Posterior vena cava (tissue), 2 donors: ENCODE data around the gene GPSM3. TPM values are rescaled to one million over a fixed set of nuclear protein-coding genes. Genes with fewer than 3 reads are reported as not detected.
"Not testable (repeated sequence)": the region's sequence is repeated elsewhere in the genome, so short reads cannot be mapped to it uniquely, and the experiment has no call there.

Experiments
- DNase-seq: peaks from one replicate; pipeline ENCODE4 v3.0.0-alpha.2; 2020; ENCODE audit warnings: low spot score
- intact Hi-C, 2 donors: fragments of 100-400 bp; cut with DNase I; formaldehyde crosslinking; loops; one replicate each; pipeline versions ENCODE4 v1.14.1 to v1.14.2; 2022 to 2023
- total RNA-seq, 2 donors: library from RNA; stranded (reverse); fragmentation: NEBNext Ultra II Directional; extraction: Animal tissue kit (Norgen Biotek cat#: 25700); gene quantifications; one replicate each; pipeline ENCODE4 v1.2.1, GENCODE V29; 2021
- donor health status: DM: yes; HTN: yes; CAD: no.
- donor health status: DM: yes; HTN: yes; CAD: no.

GPSM3 gene
- total RNA-seq, 2 donors from 2014 or later, result 15.4 to 22.1 TPM

DNA sequence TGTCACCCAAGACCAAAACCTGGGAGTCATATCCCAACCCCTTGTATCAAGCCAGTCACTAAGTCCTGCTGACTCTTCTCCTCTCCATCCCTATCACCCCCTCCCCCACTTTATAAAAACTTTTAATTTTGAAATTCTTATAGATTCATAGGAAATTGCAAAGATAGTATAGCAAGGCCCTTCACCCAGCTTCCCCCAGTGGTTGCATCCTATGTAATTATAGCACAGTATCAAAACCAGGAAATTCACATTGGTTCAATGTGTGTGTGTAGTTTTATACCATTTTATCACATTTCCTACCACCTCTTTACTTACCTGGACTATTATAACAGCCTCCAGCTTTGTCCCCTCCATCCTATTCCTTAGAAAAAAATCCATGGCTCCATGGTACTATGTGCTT lies 34.4 kb downstream of the GPSM3 start:
- intact Hi-C loops, result loop anchor here in 1 of 2 donors (5.0 kb wide), 1 partner anchor 41 kb away; no protein-coding TSS in a partner anchor

DNA sequence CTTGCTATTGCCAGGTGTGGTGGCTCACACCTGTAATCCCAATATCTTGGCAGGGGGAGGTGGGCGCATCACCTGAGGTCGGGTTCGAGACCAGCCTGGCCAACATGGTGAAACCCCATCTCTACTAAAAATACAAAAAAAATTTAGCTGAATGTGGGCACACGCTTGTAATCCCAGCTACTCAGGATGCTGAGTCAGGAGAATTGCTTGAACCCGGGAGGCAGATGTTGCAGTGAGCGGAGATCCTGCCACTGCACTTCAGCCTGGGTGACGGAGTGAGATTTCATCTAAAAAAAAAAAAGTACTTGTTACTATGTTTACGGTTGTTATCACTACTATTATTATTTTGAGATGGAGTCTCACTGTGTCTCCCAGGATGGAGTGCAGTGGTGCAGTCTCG lies 35.6 kb downstream of the GPSM3 start:
- peak; percentile 54 for DNase-seq
- intact Hi-C loops, result loop anchor here in 1 of 2 donors (5.0 kb wide), 1 partner anchor 40 kb away; no protein-coding TSS in a partner anchor

More for the DNA sequence above, 34.4 kb downstream of the GPSM3 start:
- DNase-seq, result no peak

DNA sequence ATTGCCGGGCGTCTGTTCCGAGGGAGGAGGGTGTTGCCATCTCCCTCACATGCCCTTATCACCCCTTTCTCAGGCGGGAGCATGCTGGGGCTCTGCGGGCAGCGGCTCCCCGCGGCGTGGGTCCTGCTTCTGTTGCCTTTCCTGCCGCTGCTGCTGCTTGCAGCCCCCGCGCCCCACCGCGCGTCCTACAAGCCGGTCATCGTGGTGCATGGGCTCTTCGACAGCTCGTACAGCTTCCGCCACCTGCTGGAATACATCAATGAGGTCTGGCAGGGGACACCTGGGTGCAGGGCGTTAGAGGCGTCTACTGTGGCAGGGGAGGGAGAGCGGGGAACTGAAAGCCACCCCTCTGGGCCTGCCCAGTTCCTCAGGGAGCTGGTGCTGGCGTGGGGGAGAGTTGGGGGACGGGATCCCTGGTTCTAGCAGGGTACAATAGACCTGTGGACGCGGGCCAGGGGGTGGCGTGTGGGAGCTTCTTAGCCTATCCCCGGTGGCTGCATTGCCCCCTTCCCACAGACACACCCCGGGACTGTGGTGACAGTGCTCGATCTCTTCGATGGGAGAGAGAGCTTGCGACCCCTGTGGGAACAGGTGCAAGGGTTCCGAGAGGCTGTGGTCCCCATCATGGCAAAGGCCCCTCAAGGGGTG lies 37.8 kb downstream of the GPSM3 start:
- DNase-seq, result peak; percentile 83
- intact Hi-C loops, result loop anchor here in 1 of 2 donors (5.0 kb wide), 1 partner anchor 37 kb away; no protein-coding TSS in a partner anchor

DNA sequence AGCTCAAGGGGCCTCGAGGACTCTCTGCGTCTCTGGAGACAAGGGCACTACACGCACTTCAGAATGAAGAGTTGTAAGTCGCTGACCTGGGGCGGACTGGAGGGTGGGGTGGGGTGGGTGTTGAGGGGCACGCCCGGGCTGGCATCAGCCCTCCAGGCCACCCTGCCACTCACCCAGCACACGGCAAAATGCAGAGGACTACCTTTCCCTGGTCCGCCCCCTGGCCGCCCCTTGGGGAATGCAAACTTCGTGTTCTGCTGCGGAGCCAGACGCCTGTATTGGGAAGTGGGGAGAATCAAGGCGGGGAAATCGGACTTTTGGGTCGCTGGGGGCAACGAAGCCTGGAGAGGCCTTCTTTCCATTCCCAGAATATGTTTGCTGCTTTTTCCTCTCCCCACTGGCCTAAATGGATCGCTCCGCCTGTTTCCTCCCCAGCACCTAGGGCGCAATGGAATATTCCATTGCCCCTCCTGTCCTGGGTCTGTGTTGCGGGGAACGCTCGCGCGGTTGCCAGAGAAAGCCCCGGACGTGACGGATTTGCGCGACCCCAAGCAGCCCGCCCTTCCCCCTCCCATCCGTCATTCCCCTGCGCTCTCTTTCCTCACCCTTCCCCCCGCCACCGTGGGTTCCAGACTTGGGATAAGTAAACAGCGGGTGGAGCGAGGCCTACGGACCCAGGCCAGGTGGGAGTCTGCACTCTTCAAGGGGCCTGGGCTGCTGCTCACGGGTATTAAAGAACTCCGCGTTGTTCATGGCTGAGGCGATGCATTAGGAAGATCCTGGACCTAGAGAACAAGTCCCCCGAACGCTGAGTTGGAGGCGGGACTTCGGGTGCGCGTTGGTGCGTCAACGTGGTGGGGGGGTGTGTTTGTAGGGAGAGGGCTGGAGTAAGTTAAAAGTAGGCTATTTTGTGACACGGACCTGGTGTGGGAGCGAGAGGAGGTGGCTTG lies 38.6 kb downstream of the GPSM3 start, which contains the start of gene PPT2:
Gene PPT2, plus strand, starts transcription at position 578 of the 950 bp plus-strand sequence. CDS start 454 bp downstream, outside the sequence.
- intact Hi-C loops, result no loop called here
- DNase-seq, result peak; percentile 96

DNA sequence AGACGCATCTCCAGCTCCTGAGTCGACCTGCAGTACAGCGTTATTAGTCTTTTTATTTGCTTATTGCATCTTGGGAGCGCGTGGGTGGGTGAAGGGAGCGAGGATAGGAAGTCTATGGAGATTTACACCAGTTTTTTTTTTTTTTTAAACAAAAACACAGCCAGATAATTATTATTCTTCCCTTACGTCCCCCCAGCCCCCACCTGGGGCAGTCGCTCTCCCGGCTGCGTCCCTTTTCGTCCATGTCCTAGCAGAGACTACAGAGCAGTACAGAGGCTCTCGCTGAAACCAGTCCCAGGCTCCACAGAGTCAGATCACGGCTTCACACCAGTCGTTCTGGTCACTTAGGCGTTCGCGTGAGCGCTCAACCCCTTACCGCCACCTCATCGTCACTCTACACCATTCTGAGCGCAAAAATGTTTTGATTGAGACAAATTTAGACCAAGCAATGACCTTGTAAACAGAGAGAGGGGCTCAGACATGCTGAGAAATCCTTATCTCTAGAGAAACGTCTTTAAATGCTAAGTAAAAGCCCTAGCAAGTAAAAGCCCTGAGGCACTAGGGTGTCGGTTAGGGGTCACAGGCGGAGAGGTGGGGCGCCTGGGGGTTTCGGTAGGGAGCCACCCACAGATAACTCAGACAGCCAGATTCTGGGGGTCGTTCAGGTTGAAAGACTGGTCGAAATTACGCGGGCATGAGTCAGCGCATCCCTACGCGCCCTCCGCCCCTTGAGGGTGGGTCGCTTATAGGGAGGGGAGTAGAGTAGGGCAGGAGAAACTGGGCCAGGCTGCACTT lies 39.5 kb downstream of the GPSM3 start:
- intact Hi-C loops, result no loop called here

DNA sequence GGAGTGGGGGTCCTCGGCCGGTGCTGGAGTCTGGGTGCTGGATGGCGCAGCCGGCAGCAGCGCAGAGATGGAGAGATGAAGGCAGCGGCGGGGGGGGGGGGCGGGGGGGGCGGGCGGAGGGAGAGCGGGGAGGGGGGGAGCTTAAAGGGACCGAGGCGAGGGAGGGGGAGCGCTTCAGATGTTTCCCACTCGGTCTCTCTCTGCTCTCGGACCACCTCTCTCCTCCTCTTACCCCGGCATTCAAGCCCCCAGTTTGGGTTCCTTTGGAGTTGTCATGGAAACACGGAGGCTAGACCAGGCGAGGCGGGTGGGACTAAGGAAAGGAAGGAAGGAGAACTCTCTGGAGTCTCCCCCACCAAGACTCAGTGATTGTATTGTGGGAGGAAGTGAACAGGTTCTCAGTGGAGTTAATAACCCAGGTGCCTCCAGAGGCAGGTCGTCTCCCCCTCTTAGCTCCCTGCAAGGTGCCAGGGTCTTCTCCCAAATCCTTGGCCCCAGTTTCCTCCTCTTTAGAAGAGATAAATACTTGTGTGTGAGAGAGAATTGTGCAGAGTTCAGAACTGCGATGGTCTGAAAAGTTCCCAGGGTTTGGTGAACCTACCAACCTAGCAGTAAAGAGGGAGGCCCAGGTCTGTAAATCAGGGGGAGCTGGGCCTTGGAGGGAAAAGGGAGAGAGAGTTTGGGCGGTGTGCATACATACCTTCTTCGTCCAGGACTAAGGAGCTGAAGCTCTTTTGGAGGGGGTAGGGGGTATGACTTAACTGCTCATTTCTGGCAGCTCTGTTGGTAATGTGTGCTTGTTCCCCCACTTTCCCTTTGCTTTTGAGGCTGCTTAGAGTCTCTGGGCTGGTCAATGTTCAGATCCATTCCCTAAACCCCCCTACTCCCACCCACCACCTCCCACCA lies 40.3 kb downstream of the GPSM3 start, which contains the start of gene PRRT1:
Gene PRRT1, minus strand, starts transcription at position 77 of the 906 bp plus-strand sequence. CDS start 112 bp downstream, outside the sequence.
- intact Hi-C loops, result no loop called here
- no peak for DNase-seq

More for the DNA sequence above, 39.5 kb downstream of the GPSM3 start:
- no peak for DNase-seq

DNA sequence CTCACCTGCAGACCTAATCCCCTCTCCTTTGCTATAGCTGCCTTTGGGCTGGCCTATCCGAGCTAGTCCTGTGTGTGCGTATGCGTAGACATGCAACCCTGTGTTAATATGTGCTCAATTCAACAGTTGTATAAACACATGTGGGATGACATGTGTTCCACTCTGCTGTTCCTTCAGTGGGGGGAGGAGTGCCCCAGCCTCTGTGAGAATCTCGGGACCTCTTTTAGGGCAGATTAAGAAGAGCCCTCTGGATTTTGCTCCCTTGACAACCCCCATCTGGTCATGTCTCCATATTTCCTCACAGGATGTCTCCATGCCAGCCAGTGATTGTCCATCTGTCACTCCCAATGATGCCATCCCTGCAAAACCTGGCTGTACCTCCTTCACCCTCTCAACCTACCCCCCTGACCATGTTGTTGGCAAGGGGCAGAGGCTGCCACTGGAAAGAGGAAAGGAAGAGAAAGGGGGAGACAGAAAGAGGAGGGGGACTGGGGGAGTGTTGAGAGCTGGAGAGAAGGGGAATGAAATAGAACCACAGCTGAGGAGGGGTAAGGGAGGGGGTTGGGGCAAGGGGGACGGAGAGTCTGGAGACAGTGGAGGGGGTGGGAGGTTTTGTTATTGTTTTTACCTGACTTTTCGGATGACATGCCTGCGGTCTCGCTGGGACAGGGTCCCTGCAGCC lies 41.1 kb downstream of the GPSM3 start:
- DNase-seq, result peak; percentile 40
- intact Hi-C loops, result no loop called here

DNA sequence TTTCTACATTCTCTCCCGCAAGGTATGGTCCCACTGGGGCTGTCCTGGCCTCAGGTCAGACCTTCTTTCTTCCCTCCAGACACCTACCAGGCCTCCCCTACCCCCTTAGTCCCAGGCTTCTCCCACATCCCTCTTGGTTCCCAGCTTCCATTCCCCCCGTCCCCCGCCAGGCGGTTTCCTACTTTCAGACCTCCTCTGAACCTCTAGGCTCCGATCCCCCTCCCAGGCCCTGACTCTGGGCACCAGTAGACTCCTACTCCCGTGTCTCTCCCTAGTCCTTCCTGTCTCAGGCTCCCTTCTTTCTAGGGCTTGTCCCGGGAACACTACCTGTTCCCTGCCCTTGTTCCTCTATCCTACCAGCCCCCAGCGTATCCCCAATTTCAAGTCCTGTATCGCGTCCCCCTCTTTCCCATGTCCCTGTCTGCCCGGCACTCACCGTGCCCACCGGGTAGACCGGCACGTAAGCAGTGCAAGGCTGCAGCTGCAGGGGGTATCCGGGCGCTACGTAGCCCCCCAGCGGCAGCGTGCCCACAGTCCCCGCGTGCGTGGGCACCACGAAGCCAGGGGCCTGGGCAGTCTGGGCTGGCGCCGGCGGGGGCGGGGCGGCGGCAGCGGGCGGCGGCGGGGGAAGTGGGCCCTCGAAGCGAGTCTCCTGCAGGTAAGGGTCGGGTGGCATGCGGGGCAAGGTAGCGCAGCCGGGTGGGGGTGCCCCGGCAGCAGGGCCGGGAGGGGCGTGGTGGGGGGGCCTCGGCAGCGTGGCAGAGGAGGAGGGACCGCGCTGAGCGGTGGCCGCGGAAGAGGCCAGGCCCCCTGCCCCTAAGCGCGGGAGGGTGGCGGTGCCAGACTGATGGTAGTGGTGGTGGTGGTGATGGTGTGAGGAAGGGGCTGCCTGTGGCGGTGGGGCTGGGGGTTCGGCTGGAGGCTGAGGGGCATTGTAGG lies 42.2 kb downstream of the GPSM3 start:
- intact Hi-C loops, result no loop called here
- peak; percentile 71 for DNase-seq

DNA sequence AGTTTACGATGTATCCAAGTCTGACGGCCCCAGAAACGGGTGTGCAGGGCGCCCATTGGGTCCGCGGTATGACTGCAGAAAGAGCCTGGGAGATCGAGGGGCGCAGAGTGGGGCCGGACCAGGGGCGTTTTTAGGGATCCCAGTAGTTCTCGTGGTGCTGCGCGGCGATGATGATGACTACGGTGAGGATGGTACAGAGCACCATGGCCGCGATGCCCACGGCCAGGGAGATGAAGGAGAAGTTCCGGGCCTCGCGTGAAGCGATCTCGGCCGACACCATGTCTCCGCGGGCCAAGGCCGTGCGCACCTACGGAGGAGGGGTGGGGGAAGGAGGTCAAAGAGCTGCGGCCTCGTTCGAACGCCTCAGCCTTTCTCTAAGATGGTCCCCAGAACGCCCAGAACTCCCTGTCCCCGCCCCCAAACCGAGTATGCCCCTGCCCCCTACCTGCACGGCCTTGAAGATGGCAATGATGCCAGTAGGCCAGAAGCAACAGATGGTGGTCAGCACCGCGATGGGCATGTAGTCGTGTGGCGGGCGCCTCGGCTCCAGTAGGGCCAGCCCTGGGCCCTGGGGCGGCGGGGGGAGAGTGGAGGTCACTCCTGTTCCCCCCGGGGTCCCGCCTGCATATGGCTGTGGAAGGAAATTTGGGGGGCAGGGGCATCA lies 43.2 kb downstream of the GPSM3 start:
- intact Hi-C loops, result no loop called here
- no peak for DNase-seq

DNA sequence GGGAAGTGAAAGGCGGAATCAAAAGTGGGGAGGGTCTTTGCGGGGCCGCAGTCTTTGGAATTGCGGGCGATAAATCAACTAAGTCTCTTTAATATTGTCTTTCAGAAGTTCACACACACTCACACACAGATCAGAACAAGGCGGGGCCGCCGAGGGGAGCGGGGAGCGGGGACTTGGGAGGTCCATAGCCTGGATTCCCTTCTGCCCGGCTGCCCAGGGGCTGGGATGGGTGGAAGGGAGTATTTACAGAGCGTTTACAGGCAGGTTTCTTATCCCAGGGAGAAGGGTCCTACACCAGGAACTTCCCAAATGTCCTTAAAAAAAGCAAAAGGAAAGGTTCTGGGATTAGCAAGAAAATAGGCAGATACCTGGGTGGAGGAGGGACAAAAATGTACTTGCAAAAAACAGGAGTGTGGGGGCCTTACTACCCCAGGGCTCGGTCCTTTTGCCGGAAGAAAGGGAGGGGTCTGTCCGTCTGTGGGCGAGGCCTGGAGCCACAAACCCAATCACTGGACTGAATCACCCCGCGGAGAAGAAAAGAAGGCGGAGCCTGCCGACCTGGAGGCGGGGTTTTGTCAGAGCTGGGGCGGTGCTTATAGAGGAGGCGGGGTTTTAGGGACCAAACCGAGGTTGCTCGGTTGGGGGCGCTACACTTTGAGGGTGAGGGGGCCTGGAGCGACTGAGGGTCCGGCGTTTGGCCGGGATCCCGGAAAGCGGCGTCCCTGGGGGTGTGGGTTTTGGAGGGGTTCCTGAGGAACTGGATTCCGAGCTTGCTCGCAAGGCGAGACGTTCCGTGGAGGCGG lies 44.0 kb downstream of the GPSM3 start:
- intact Hi-C loops, result no loop called here
- DNase-seq, result peak; percentile 90

DNA sequence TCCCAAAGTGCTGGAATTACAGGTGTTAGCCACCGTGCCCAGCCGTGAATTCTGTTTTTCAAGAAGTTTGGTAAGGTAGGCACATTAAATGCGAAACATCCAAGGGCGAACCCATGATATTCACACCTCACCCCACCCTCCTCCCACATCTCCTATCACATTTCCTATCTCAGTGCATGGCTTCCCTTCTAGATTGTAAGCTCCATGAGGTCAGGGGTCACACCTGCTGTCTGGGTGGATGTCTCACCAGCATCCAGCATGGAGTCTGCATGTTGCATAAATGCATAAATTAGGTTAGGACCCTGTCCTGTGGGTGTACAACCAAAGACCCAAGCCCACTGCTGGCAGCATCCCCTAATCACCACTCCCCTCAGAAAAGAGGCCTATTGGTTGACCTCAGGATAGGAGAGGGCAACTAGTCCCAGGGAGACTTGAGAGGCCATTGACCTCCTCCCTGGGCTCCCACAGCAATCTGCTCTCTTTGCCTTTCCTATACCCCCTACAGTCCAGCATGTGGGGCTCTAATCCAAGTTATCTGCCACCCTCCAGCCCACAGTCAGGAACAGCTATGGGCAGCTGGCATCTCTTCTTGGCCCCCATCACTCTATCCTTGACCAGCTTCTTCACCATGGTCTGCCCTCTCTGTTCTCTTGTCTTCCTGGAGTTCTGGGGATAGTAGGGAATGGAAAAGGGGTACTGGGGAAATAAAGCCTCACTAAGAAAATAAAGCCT lies 44.9 kb downstream of the GPSM3 start:
- intact Hi-C loops, result no loop called here
- DNase-seq, result no peak

DNA sequence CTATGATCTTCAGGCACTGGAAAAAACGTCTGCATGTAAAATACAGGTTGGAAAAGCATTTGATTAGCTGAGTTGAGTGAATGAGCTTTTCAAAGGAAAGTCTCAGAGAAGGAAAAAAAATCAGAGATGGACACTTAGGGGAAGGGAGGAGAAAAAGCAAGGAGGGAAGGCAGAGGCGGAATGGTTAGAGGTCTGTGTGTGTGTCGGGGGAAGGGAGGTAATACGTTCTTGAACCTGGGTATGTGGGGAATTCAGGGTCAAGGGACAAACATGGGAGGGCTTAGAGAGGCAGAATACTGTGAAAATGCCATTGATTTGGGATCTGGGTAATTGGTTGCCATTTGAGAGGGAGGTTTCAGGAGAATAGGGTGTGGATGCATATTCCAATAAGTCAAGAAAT lies 45.8 kb downstream of the GPSM3 start:
- no peak for DNase-seq
- intact Hi-C loops, result no loop called here

DNA sequence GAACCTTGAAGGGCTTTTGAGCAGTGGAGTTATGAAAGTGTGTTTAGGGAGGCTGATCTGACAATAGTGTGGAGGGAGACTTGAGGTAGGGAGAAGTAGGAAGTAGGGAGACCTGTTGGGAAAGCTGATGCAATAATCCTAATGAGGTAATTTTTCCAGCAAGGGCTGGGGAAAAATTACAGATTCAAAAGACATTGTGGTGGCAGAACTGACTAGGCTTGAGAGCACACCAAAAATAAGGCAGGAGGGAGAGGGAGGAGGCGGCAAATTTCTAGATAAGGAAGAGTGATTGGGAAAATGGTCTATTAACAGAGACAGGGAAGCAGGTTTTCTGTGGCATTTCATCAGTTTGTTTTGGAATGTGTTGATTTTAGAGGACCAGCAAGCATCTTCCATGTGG lies 46.2 kb downstream of the GPSM3 start:
- intact Hi-C loops, result no loop called here
- DNase-seq, result no peak

DNA sequence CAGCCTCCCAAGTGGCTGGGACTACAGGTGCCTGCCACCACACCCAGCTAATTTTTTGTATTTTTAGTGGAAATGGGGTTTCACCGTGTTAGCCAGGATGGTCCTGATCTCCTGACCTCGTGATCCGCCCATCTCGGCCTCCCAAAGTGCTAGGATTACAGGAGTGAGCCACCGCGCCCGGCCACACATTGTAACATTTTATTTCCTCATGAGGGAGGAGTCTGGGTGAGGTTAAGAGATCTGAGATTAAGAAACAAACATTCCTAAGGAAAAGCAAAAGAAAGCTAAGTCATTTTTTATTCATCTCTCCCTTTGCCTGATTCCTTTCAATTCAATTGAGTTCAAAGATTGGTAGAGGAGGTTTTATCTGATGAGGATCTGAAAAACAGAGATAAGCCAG lies 48.2 kb downstream of the GPSM3 start:
- intact Hi-C loops, DNase-seq: not testable (repeated sequence)
